DND-41 (cell line): ENCODE measurements around the gene ARL8A.

Experiments
- ATAC-seq: fragments of 200-7000 bp; cut with Tn5 transposase; 3 replicates; pipeline ENCODE4 v1.9.1; 2021; ENCODE audit warnings: low read depth; ENCODE audit not compliant: insufficient read depth
- DNase-seq: peaks from one replicate; pipeline ENCODE4 v3.0.0-alpha.2; 2020
- H2AFZ ChIP-seq: 2 replicates; pipeline ENCODE4 v1.6.0; 2012; ENCODE audit warnings: low read depth, low read length
- H3K27ac ChIP-seq: 2 replicates; pipeline ENCODE4 v1.5.1; 2012; ENCODE audit warnings: low read length, inconsistent platforms
- H3K27me3 ChIP-seq: fragments of 200-600 bp; sonication (generic); 2 replicates; pipeline ENCODE4 v1.6.0; 2012; ENCODE audit warnings: low read length, mild to moderate bottlenecking, inconsistent platforms; ENCODE audit not compliant: insufficient read depth, poor library complexity
- H3K36me3 ChIP-seq: 2 replicates; pipeline ENCODE4 v1.5.1; 2012; ENCODE audit warnings: low read length, inconsistent platforms; ENCODE audit not compliant: insufficient read depth
- H3K4me1 ChIP-seq: 2 replicates; pipeline ENCODE4 v1.5.1; 2012; ENCODE audit warnings: mild to moderate bottlenecking, low read length; ENCODE audit not compliant: insufficient read depth
- H3K4me2 ChIP-seq: 2 replicates; pipeline ENCODE4 v1.6.0; 2012; ENCODE audit warnings: mild to moderate bottlenecking, moderate library complexity, low read length, inconsistent platforms; ENCODE audit not compliant: insufficient read depth
- H3K4me3 ChIP-seq, 2 experiments: fragments of 200-600 bp in 1 of 2; shearing (Covaris generic) in 1 of 2; 2 replicates each; pipeline ENCODE4 v1.5.1; 2012 to 2016; ENCODE audit warnings: inconsistent platforms in 2 of 2, low read length in 2 of 2, mild to moderate bottlenecking in 2 of 2, low read depth in 1 of 2, moderate library complexity in 1 of 2
- H3K79me2 ChIP-seq: 2 replicates; pipeline ENCODE4 v1.6.0; 2012; ENCODE audit warnings: low read length, inconsistent platforms; ENCODE audit not compliant: insufficient read depth
- H3K9ac ChIP-seq: 2 replicates; pipeline ENCODE4 v1.6.0; 2012; ENCODE audit warnings: low read depth, mild to moderate bottlenecking, inconsistent platforms, low read length, moderate library complexity
- H3K9me3 ChIP-seq: 2 replicates; pipeline ENCODE4 v1.5.1; 2012; ENCODE audit warnings: low read length, moderate library complexity, mild to moderate bottlenecking, inconsistent platforms; ENCODE audit not compliant: insufficient read depth, severe bottlenecking
- H4K20me1 ChIP-seq: 2 replicates; pipeline ENCODE4 v1.6.0; 2012; ENCODE audit warnings: low read length; ENCODE audit not compliant: insufficient read depth
- CTCF ChIP-seq: IDR thresholded peaks from 2 replicates; pipeline ENCODE4 v1.5.1; 2012; ENCODE audit warnings: borderline replicate concordance, low read length, moderate library complexity, mild to moderate bottlenecking; ENCODE audit not compliant: poor library complexity, severe bottlenecking; ENCODE audit errors: extremely low read depth
- EZH2 ChIP-seq: IDR thresholded peaks from 3 replicates; pipeline ENCODE4 v1.6.1; 2012; ENCODE audit warnings: borderline replicate concordance, low read depth, mild to moderate bottlenecking, moderate library complexity, low read length, inconsistent platforms; ENCODE audit not compliant: severe bottlenecking

Gene ARL8A

GRCh38 chr1:202127836-202128622 lies 16.5 kb downstream of the ARL8A start:
- no peak overlapping the region for H3K9ac ChIP-seq
- no peak overlapping the region for H2AFZ ChIP-seq
- no peaks in the 10 kb centered on the region for H3K9me3 ChIP-seq
- no peaks in the 10 kb centered on the region for H3K79me2 ChIP-seq
- H3K36me3 ChIP-seq: peaks cover 9% of the 10 kb centered on the region
- no peak overlapping the region for H3K4me2 ChIP-seq
- H3K27ac ChIP-seq: no peak overlapping the region
- peaks cover 11% of the 10 kb centered on the region for H4K20me1 ChIP-seq
- H3K4me1 ChIP-seq: no peaks in the 10 kb centered on the region
- H3K27me3 ChIP-seq: peaks cover 5% of the 10 kb centered on the region
- DNase-seq (no peak), ATAC-seq (no peak)
- no peak overlapping the region for H3K4me3 ChIP-seq
- TF ChIP-seq EZH2 (no peak), CTCF (no peak)

- Histone ChIP-seq H3K4me3 (no peak overlapping the region), H3K36me3 (no peaks in the 10 kb centered on the region), H3K27ac (no peak overlapping the region), H3K4me1 (no peaks in the 10 kb centered on the region), H3K79me2 (no peaks in the 10 kb centered on the region), H2AFZ (no peak overlapping the region), H3K9ac (no peak overlapping the region), H3K4me2 (no peak overlapping the region), H4K20me1 (peaks cover 11% of the 10 kb centered on the region), H3K9me3 (no peaks in the 10 kb centered on the region), H3K27me3 (peaks cover 5% of the 10 kb centered on the region)
- ATAC-seq (no peak), DNase-seq (no peak)
- no peak for TF ChIP-seq CTCF
- TF ChIP-seq EZH2: no peak
Measured at GRCh38 chr1:202127061-202127460, 17.5 kb downstream of the ARL8A start.

GRCh38 chr1:202126426-202126825 lies 18.1 kb downstream of the ARL8A start:
- Histone ChIP-seq H3K27ac (no peak overlapping the region), H3K27me3 (peaks cover 8% of the 10 kb centered on the region), H3K9me3 (no peaks in the 10 kb centered on the region), H3K9ac (no peak overlapping the region), H3K79me2 (no peaks in the 10 kb centered on the region), H3K4me1 (no peaks in the 10 kb centered on the region), H4K20me1 (peaks cover 11% of the 10 kb centered on the region), H3K4me2 (no peak overlapping the region), H3K4me3 (no peak overlapping the region), H3K36me3 (no peaks in the 10 kb centered on the region), H2AFZ (no peak overlapping the region)
- DNase-seq: no peak
- TF ChIP-seq EZH2: no peak
- ATAC-seq: no peak

GRCh38 chr1:202125611-202126010 lies 18.9 kb downstream of the ARL8A start:
- no peaks in the 10 kb centered on the region for H3K36me3 ChIP-seq
- no peak overlapping the region for H3K9ac ChIP-seq
- TF ChIP-seq EZH2: no peak
- no peak for TF ChIP-seq CTCF
- no peak overlapping the region for H3K4me3 ChIP-seq
- H4K20me1 ChIP-seq: peaks cover 4% of the 10 kb centered on the region
- ATAC-seq (no peak), DNase-seq (no peak)
- H3K27me3 ChIP-seq: peaks cover 8% of the 10 kb centered on the region
- H2AFZ ChIP-seq: no peak overlapping the region
- no peaks in the 10 kb centered on the region for H3K4me1 ChIP-seq
- no peak overlapping the region for H3K4me2 ChIP-seq
- no peaks in the 10 kb centered on the region for H3K79me2 ChIP-seq
- H3K9me3 ChIP-seq: no peaks in the 10 kb centered on the region
- no peak overlapping the region for H3K27ac ChIP-seq
